Measurements from ENCODE around the gene RFFL.

DNA sequence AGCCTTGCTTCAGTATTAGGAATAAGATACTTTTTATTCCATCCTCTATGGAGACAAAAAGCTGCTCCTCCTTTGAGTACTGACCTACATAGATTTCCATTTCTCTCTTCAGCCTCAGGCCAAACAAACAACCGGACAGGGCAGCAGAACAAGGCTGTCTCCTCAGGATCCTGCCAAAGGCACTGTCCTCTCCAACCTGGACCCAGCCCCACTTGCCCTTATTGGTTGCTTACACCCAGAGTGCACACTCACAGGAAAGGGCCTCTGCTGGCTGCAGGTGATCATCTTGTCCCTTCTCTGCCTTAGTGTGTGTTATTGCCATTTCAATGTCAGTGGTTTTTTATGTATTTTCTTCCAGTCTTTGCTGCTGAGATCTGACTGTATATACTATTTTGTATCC, 56.5 kb downstream of the RFFL start:
- TF ChIP-seq, protein P1, sequence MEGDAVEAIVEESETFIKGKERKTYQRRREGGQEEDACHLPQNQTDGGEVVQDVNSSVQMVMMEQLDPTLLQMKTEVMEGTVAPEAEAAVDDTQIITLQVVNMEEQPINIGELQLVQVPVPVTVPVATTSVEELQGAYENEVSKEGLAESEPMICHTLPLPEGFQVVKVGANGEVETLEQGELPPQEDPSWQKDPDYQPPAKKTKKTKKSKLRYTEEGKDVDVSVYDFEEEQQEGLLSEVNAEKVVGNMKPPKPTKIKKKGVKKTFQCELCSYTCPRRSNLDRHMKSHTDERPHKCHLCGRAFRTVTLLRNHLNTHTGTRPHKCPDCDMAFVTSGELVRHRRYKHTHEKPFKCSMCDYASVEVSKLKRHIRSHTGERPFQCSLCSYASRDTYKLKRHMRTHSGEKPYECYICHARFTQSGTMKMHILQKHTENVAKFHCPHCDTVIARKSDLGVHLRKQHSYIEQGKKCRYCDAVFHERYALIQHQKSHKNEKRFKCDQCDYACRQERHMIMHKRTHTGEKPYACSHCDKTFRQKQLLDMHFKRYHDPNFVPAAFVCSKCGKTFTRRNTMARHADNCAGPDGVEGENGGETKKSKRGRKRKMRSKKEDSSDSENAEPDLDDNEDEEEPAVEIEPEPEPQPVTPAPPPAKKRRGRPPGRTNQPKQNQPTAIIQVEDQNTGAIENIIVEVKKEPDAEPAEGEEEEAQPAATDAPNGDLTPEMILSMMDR (IDR thresholded peaks at IDR 0.05; ENCODE audit: low read depth, low read length, poor library complexity, severe bottlenecking) = no peak
- TF ChIP-seq EZH2phosphoT487 (IDR thresholded peaks at IDR 0.05; ENCODE audit: borderline replicate concordance, low read length) = no peak
